HG03442 (cell line): ENCODE data around the gene TCIRG1.

Source experiments
- ATAC-seq: cut with Tn5 transposase; IDR thresholded peaks from one replicate; pipeline ENCODE4 v1.9.1; 2021; ENCODE audit warnings: mild to moderate bottlenecking, moderate library complexity; ENCODE audit not compliant: unreplicated experiment

The TCIRG1 gene

DNA sequence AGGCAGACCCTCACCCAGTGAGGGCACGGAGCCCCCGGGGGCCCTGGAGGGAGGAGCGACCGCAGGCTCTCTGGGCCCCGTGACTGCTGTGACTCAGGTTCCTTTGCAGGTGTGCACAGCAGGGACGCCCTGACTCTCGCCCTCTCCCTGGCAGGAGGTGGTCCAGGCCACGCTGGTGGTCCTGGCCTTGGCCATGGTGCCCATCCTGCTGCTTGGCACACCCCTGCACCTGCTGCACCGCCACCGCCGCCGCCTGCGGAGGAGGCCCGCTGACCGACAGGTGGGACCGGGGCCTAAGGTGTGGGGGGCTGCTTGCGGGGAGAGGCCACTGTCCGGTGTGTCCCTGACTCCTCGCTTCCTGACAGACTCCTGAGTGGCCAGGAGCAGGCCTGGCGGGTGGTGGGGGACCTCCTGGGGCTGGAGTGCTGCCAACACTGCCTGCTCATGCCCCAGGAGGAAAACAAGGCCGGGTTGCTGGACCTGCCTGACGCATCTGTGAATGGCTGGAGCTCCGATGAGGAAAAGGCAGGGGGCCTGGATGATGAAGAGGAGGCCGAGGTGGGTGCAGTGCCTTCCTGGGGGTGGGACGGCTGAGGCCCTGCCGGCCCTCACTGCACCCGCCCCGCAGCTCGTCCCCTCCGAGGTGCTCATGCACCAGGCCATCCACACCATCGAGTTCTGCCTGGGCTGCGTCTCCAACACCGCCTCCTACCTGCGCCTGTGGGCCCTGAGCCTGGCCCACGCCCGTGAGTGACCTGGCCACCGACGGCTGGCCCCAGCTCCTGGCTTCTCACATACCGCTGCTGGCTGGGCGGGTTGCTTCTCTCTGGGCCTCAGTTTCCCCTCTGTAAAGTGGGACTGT, 10.9 kb downstream of the TCIRG1 start:
- no peak for ATAC-seq

DNA sequence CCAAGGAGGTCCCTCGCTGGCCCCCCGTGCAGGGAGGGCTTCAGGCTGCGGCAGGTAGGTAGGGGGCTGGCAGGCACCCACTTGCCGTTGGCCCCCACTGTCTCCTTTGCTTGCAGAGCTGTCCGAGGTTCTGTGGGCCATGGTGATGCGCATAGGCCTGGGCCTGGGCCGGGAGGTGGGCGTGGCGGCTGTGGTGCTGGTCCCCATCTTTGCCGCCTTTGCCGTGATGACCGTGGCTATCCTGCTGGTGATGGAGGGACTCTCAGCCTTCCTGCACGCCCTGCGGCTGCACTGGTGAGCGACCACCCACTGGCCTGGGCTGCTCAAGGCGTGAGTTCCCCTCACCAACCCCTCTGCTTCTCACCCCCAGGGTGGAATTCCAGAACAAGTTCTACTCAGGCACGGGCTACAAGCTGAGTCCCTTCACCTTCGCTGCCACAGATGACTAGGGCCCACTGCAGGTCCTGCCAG, 11.6 kb downstream of the TCIRG1 start:
- no peak for ATAC-seq

DNA sequence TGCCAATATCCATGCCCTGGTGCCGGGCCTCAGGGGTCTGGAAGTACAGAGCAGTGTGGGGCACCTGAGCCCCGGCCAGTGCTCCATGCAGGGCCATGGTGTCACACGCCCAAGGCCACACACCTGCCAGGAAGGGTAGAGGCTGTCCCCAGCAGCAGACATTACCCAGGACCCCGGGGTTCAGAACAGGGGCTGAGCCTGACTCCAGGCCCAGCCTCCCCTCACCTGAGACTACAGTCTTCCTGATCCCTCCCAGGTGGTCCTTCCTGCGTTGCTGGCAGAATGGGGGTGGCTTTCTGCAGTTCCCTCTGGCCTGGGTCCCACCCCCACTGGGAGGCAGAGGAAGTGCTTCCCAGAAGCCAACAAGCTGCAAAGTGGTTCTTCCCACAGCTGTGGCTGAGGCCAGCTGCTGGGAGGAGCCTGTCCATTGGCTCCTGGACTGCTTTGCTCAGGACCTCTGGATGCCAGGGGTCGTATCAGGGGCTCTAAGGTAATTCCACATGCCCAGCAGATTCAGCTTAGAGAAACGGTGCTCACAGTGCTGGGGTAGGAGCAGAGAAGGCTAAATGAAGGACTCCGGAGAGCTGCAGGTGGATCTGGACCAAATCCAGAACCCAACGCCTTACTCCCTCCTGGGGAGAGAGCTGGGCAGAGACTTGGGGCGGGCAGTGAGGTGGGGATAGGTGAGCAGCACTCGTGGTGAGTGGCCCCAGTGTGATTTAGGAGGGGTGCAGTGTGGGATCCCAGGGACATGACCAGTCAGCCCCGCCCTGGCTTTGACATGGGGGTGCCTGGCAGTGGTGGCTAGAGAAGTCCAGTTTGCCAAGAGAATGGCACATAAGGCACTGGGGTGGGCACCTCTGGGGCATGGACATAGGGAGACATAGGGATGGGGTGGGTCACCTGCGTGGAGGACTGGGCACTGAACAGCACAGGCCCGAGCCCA, 12.6 kb downstream of the TCIRG1 start:
- ATAC-seq = no peak

DNA sequence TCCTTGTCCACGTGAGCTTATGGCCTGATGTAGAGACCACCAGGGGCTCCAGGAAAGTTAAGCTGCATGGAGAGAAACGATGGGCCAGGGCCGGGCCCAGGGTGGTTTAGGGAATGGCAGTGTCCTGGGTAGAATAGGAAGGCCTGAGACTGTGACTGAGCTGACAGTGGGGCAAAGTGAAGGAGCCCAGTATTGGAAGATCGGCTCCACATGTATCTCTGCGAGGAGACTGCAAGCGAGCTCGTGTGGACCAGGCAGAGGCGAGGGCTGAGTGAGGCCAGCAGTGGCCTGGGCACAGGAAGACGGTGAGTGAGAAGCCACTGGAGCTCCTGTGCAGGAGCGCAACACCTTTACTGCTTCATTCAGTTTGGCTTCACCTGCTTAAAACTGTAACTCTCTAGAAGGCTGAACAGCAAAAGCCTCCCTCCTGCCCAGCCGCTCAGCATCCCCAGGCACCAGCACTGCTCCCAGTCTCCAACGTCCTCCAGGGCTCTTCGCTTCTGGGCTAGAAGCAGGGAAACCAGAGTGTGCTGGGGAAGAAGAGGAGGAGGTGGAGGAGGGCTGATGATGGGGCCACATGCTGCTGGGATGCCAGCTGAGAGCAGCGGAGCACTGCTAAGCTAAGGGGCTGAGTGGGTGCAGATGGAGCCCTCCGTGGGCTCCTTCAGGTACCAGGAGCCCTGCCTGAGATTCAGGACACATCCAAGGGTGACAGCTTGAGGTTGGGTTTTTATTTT, 13.5 kb downstream of the TCIRG1 start:
- no peak for ATAC-seq

DNA sequence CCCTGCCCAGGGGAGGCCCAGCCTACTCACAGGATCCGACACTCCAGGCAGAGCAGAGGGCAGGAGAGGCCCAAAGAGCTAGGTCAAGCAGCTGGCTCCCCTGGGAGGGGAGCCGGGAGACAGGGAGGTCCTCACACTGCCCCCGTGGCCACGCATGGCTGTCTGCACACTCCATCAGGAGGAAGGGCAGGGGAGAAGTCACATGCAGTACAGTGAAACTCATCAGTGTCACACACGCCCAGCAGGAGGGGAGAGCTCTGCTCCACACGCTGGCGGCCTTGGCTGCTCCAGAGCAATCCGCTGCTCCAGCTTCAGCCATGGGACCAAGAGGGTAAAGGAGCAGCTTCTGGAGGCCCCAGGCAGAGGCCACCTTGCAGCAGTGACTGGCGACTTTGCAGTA, 14.3 kb downstream of the TCIRG1 start:
- no peak for ATAC-seq

DNA sequence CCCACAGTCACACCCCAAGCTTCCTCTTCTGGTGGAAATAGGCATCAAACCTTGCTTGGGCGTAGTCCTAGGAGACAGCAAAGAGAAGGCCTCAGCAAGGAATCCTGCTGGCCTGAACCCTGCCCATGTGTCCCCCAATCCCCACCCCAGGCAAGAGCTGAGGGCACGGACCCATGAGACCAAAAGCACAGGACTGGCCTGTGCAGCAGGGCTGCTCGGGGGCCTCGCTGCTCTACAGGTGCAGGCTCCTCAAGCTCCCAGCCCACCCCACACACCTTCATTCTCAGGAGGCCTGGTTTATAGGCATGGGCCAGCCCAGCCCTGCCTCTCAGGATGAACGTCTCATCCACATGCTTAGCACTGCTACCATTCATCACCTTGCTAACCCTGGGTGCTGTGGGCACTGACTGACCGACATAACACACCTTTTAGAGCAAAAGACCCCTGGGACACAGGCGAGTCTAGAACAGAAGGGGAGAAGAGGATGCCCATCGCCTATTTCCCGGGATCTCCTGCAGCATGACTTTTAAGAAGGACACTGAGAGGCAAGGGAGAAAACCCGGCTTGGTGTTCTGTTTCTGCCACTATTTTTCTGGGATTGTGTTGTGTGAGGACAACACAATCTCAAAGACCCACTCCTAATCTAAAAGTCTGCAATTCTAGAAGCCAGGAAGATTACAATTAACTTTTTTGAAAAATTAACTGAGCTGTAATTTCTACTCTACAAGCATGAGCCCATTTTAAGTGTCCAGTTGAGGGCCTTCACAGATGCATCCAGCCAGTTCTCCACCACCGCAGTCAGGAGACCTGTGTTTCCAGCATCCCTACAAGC, 15.4 kb downstream of the TCIRG1 start:
- no peak for ATAC-seq

DNA sequence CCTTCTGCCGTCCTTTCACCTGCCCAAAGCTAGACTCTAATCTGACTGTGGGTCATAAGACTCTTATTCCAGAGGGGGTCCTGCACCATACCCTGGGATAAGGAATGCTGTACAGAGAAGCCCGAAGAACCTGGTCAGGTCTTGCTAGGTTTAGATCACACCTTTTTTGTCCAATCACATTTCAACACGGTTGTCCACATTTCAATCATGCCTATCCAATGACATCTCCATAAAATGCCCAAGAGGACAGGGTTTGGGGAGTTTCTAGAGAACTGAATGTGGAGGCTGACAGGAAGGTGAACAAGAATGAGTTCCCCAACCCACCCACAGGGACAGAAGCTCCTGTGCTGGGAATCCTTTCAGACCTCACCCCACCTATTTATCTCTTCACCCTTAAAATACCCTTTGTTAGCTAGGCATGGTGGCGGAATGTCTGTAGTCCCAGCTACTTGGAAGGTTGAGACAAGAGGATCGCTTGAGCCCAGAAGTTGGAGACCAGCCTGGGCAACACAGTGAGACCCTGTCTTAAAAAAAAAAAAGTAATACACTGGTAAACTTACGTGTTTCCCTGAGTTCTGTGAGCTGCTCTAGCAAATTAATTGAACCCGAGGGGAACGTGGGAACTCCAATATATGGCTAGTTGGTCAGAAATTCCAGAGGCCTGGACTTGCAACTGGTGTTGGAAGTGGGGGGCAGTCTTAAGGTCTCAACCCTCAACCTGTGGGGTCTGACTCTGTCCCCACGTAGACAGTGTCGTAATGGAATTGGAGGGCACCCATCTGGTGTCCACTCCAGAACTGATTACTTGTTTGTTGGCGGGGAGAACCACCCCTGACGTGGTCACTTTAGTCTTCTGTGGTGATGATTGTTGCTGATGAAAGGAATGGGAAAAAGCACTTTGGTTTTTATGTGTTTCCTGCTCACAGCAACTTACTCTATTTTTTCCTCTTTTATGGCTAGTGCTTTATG, 17.8 kb downstream of the TCIRG1 start:
- no peak for ATAC-seq

DNA sequence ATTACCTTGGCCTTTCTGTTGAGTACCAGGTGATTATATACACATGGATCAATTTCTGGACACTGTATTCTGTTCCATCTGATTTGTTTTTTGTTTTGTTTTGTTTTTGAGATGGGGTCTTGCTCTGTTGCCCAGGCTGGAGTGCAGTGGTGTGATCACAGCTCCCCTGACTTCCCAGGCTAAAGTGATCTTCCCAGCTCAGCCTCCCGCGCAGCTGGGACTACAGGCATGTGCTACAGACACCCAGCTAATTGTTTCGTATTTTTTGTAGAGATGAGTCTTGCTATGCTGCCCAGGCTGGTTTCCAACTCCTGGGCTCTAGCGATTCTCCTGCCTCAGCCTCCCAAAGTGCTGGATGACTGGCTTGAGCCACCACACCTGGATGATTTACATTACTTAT, 19.0 kb downstream of the TCIRG1 start:
- no peak for ATAC-seq

DNA sequence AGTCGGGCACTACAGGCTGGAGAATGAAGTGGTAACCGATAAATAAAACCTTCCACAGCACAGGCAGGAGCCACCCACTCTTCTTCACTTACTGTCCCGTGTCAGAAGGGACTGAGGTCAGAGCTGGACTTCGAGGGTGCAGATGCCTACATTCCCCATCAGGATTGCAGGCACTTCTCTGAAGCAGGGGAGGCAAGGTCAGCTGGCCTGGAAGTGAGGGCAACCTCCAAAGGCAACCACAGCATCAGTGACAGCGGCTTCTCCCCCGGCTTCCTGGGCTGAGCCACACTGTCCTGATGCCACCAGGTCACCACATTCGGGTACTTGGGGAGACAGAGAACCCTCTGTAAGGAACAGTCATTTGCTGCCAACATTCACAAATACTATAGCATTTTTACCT, 22.7 kb downstream of the TCIRG1 start:
- no peak for ATAC-seq

DNA sequence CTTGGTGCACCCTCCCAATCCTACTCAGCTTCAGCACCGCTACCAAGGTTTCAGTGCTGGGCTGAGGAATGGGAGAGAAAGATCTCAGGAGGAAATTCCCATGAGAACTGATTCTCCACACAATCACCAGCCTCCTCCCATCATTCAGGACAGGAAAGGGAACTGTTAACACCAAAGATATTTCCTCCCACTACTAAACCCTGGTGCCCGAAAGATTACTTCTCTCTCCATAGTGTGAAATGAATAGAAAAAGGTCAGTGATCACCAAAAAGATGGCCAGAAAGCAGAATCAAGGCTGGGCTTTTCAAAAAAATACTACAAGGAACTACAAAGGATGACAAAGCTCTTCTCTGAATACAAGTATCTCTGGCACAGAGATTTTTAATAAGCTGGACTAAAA, 26.1 kb downstream of the TCIRG1 start:
- no peak for ATAC-seq

DNA sequence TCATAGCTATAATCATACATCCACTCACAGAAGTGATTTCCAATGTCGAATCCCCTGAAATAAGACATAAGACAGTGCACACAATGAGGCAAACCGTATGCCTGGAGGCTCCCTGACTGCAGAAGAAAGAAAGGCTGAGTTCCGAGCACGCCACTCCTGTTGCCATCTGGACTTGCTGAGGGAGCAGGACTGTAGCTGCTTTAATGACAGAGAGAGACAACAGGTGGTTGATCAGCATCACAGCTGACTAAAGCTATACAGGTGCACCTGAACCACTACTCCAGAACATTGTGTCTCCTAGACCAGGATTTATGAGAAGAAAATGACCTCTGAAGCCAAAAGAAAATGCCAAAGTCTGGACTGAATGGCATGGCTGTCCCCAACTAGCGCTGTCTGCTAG, 27.0 kb downstream of the TCIRG1 start:
- ATAC-seq = no peak

DNA sequence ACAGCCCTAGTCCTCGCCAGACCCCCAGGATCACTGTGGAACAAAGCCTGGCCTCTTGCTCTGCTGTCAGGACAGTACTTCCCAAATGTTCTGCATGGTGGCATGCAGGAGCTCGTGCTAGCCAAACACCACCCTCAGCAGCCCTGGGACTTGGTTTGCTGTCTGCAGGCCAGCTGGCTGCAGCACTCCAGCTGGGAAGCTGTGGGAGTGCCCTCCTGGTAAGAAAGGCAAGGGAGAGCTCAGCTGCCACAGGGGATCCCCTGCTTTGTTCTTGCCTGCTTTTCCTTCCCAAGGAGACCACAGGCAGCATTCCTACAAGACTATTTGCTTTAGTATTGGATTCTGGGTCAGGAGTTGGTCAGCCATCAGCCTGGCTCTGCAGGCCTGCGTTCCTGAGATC, 27.9 kb downstream of the TCIRG1 start:
- ATAC-seq = no peak

DNA sequence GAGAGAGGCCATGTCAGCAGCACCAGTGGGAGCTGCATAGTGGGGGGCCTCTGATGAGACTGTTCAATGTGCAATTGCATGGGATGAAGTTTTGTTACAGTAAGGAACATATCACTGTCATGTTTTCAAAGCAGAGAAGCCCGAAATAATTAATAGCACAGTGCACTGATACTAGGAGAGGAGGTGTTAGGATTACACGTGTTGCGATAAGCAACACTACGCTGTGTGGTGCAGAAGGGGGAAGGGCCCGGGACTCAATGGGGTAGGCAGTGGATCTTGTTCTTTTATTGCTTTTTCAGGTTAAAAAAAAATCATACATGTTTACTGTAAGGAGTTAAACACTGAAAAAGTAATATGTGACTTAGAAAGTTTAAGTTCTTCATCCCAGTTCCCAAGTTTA, 29.2 kb downstream of the TCIRG1 start:
- ATAC-seq = no peak

DNA sequence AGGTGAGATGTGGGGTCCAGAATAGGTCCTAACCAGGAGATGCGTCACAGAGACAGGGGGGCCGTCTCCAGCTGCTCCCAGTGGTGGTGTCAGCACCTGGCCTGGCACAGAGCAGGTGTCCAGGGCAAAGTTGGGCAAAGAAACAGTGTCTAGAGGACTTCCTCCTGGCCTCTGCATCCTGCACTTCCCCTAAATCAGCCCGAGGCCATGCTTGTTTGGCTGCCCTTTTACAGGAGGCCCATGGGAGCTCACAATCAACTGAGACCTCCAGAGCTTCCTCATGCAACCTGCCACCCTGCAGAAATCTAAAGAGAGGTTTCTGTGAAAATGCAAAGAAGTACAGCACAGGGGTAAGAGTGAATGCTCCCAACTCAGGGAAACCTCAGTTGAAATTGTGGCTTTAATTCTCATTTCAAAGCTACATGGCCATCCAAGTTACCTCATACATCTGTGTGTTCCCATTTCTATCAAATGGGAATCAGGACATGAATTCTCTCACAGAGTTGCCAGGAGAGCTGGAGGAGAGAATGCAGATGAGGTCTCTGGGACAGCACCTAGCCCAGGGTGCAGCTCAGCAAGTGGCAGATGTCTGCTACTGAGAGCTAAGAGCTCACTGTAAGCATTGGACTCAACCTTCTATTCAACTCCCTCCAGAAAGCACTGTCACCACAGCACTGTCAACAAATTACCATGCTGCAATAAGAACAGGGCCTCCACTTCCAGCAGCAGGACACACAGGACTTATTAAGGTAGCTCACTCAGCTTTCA, 32.6 kb downstream of the TCIRG1 start:
- no peak for ATAC-seq

DNA sequence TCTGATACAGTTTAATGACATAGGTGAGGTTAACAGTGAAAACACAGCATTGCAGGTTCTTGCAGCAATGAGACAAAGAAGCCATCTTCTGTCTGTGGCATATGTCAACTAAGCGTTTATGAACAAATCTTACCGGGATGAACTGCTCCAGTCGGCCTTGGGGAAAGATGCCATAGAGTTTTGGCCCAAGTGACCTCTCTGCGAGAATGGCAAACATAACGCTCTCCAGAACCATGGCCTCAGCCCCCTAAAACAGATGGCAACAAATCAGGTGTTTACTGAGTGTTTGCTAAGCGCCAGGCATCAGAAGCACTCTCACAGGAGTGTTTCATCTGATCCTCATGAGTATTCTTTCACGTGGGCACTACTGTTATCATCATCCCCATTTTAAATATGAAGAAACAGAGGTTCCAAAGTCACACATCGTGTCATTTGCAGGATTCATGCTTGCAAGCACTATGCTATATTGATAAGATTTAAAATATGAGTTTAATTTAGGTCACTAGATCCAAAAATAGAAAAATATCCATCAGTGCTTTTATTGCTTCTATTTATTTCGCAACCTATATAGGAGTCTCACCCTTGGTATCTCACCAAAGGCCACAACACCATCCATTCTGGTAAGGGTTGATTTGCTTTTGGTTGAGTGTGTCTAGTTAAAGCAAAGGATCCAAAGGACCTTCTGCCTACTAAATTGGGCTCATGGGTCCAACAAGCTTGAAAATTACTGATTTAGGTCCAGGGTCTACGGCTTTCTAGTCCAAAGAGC, 35.9 kb downstream of the TCIRG1 start:
- no peak for ATAC-seq

DNA sequence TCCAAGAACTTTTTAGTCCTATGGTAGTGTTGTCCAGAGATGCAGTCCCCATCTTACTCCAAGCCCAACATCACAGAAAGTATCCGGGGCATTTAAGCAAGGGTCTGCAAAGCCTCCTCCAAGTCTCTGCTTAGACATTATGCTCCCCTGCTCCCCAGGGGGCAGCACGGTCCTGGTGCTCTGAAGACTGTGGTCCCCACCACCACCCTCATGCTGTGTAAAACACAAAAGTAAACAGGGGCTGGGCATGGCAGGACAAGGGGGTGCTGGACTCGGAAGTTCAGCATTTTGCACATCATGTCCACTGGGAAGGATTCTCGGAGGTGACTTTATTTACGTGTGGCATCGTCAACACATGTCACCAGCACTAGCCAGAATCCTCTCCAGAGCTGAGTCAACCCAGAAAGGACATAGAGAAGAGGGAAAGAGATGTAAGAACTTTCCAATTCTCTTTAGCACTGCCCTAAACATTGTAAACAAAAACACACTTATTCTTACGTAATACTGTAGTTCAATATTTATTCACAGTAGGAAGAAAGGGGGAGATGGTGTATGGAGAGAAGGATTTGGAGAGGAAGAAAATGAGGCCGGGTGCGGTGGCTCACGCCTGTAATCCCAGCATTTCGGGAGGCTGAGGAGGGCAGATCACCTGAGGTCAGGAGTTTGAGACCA, 37.7 kb downstream of the TCIRG1 start:
- ATAC-seq = no peak
